ENCODE results near the gene FCAMR.

Gene FCAMR

GRCh38 chr1:206972728-206973127 is 2.5 kb upstream of the FCAMR start:
- CTCF ChIA-PET = interaction anchor here (0.6 to 5.2 kb wide), 9 partner anchors 8 to 1096 kb away, joined by 3 to 39 read pairs (median 3); no protein-coding TSS in a partner anchor
- H3K4me1 ChIP-seq (ENCODE audit: control insufficient read depth, insufficient read depth, low read length) = no peaks in the 10 kb centered on the region
- H3K27ac ChIP-seq (ENCODE audit: extremely low read depth, low read depth, low read length) = no peak overlapping the region
- POLR2A ChIA-PET = no interaction called here
- TF ChIP-seq ZNF585B (tag by site-specific recombination; IDR thresholded peaks at IDR 0.05) = no peak
- TF ChIP-seq ZNF311 (tag by site-specific recombination; IDR thresholded peaks at IDR 0.05; ENCODE audit: borderline replicate concordance) = no peak
- no peak for TF ChIP-seq ZNF548 (tag by site-specific recombination; IDR thresholded peaks at IDR 0.05)
- TF ChIP-seq ZNF501 (tag by site-specific recombination; IDR thresholded peaks at IDR 0.05) = no peak
- TF ChIP-seq, protein P1, sequence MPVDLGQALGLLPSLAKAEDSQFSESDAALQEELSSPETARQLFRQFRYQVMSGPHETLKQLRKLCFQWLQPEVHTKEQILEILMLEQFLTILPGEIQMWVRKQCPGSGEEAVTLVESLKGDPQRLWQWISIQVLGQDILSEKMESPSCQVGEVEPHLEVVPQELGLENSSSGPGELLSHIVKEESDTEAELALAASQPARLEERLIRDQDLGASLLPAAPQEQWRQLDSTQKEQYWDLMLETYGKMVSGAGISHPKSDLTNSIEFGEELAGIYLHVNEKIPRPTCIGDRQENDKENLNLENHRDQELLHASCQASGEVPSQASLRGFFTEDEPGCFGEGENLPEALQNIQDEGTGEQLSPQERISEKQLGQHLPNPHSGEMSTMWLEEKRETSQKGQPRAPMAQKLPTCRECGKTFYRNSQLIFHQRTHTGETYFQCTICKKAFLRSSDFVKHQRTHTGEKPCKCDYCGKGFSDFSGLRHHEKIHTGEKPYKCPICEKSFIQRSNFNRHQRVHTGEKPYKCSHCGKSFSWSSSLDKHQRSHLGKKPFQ (tag by site-specific recombination; IDR thresholded peaks at IDR 0.05) = no peak
- no peak for TF ChIP-seq ZNF404 (tag by site-specific recombination; IDR thresholded peaks at IDR 0.05)
- TF ChIP-seq ZNF132 (tag by site-specific recombination; IDR thresholded peaks at IDR 0.05; ENCODE audit: borderline replicate concordance) = no peak
- no peaks in the 10 kb centered on the region for H3K36me3 ChIP-seq (ENCODE audit: control insufficient read depth in 2 of 2, insufficient read depth in 1 of 2, low read length in 2 of 2)
- H3K9me3 ChIP-seq (ENCODE audit: control insufficient read depth, insufficient read depth, low read depth, low read length) = no peaks in the 10 kb centered on the region
- no peak overlapping the region for H3K4me3 ChIP-seq (ENCODE audit: low read depth, low read length)

- Histone ChIP-seq H3K4me3 (ENCODE audit: low read depth, low read length) (no peak overlapping the region), H3K27ac (ENCODE audit: extremely low read depth, low read depth, low read length) (no peak overlapping the region), H3K36me3 (ENCODE audit: control insufficient read depth in 2 of 2, insufficient read depth in 1 of 2, low read length in 2 of 2) (no peaks in the 10 kb centered on the region), H3K9me3 (ENCODE audit: control insufficient read depth, insufficient read depth, low read depth, low read length) (no peaks in the 10 kb centered on the region), H3K4me1 (ENCODE audit: control insufficient read depth, insufficient read depth, low read length) (no peaks in the 10 kb centered on the region)
- POLR2A ChIA-PET = no interaction called here
- CTCF ChIA-PET = interaction anchor here (0.7 to 5.2 kb wide), 4 partner anchors 10 to 113 kb away, joined by 3 to 39 read pairs (median 4); no protein-coding TSS in a partner anchor
- no peak for TF ChIP-seq KLF10 (tag by site-specific recombination; IDR thresholded peaks at IDR 0.05)
- TF ChIP-seq WT1 (tag by site-specific recombination; IDR thresholded peaks at IDR 0.05) = no peak
- TF ChIP-seq ZNF311 (tag by site-specific recombination; IDR thresholded peaks at IDR 0.05; ENCODE audit: borderline replicate concordance) = no peak
- TF ChIP-seq, protein P2, sequence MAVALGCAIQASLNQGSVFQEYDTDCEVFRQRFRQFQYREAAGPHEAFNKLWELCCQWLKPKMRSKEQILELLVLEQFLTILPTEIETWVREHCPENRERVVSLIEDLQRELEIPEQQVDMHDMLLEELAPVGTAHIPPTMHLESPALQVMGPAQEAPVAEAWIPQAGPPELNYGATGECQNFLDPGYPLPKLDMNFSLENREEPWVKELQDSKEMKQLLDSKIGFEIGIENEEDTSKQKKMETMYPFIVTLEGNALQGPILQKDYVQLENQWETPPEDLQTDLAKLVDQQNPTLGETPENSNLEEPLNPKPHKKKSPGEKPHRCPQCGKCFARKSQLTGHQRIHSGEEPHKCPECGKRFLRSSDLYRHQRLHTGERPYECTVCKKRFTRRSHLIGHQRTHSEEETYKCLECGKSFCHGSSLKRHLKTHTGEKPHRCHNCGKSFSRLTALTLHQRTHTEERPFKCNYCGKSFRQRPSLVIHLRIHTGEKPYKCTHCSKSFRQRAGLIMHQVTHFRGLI (tag by site-specific recombination; IDR thresholded peaks at IDR 0.05) = no peak
- no peak for TF ChIP-seq ZNF391 (tag by site-specific recombination; IDR thresholded peaks at IDR 0.05; ENCODE audit: borderline replicate concordance, low read depth)
- TF ChIP-seq, protein P3, sequence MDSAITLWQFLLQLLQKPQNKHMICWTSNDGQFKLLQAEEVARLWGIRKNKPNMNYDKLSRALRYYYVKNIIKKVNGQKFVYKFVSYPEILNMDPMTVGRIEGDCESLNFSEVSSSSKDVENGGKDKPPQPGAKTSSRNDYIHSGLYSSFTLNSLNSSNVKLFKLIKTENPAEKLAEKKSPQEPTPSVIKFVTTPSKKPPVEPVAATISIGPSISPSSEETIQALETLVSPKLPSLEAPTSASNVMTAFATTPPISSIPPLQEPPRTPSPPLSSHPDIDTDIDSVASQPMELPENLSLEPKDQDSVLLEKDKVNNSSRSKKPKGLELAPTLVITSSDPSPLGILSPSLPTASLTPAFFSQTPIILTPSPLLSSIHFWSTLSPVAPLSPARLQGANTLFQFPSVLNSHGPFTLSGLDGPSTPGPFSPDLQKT (IDR thresholded peaks at IDR 0.05; ENCODE audit: borderline replicate concordance, low read depth, low read length) = no peak
- TF ChIP-seq SP2 (tag by site-specific recombination; IDR thresholded peaks at IDR 0.05) = no peak
- no peak for TF ChIP-seq ZNF549 (tag by site-specific recombination; IDR thresholded peaks at IDR 0.05)
- TF ChIP-seq ZFHX2 (tag by site-specific recombination; conservative IDR thresholded peaks at IDR 0.05) = no peak
- TF ChIP-seq, protein P4, sequence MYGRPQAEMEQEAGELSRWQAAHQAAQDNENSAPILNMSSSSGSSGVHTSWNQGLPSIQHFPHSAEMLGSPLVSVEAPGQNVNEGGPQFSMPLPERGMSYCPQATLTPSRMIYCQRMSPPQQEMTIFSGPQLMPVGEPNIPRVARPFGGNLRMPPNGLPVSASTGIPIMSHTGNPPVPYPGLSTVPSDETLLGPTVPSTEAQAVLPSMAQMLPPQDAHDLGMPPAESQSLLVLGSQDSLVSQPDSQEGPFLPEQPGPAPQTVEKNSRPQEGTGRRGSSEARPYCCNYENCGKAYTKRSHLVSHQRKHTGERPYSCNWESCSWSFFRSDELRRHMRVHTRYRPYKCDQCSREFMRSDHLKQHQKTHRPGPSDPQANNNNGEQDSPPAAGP (tag by site-specific recombination; IDR thresholded peaks at IDR 0.05) = no peak
- no peak for TF ChIP-seq ZNF785 (tag by site-specific recombination; IDR thresholded peaks at IDR 0.05)
- TF ChIP-seq, protein P5, sequence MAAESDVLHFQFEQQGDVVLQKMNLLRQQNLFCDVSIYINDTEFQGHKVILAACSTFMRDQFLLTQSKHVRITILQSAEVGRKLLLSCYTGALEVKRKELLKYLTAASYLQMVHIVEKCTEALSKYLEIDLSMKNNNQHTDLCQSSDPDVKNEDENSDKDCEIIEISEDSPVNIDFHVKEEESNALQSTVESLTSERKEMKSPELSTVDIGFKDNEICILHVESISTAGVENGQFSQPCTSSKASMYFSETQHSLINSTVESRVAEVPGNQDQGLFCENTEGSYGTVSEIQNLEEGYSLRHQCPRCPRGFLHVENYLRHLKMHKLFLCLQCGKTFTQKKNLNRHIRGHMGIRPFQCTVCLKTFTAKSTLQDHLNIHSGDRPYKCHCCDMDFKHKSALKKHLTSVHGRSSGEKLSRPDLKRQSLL (tag by site-specific recombination; IDR thresholded peaks at IDR 0.05) = no peak
- TF ChIP-seq YY2 (tag by site-specific recombination; IDR thresholded peaks at IDR 0.05) = no peak
- no peak for TF ChIP-seq SP7 (tag by site-specific recombination; IDR thresholded peaks at IDR 0.05)
- no peak for TF ChIP-seq ZBTB48 (tag by site-specific recombination; IDR thresholded peaks at IDR 0.05)
- no peak for TF ChIP-seq KLF9 (tag by site-specific recombination; IDR thresholded peaks at IDR 0.05; ENCODE audit: low read depth)
- no peak for TF ChIP-seq ZNF350 (tag by site-specific recombination; IDR thresholded peaks at IDR 0.05)
- no peak for TF ChIP-seq YY1 (tag by site-specific recombination; IDR thresholded peaks at IDR 0.05)
- no peak for TF ChIP-seq RBAK (tag by site-specific recombination; IDR thresholded peaks at IDR 0.05)
Measured at GRCh38 chr1:206971029-206971655, 882 bp upstream of the FCAMR start.

Data from HEK293 (cell line).